Astrocyte (in vitro differentiated cells and primary cell): Measurements from ENCODE around the gene ESPNL. TPM values are rescaled to one million over a fixed set of nuclear protein-coding genes. Genes with fewer than 3 reads are reported as not detected.
"Not testable (repeated sequence)": the region's sequence is repeated elsewhere in the genome, so short reads cannot be mapped to it uniquely, and the experiment has no call there.

ENCODE experiments used
- DNase-seq: peaks from one replicate; pipeline ENCODE4 v3.0.0-alpha.2; 2010; ENCODE audit warnings: low read depth
- FAIRE-seq: peaks from 2 replicates; lab custom pipeline; 2011; peaks lifted over from hg19 to GRCh38; lab: Jason Lieb, UNC
- H2AFZ ChIP-seq: 2 replicates; pipeline ENCODE4 v1.6.0; 2012; ENCODE audit warnings: low read depth, low read length, inconsistent platforms
- H3K27ac ChIP-seq: 2 replicates; pipeline ENCODE4 v1.5.1; 2011; ENCODE audit warnings: low read depth, low read length, inconsistent platforms
- H3K27me3 ChIP-seq: 2 replicates; pipeline ENCODE4 v1.6.0; 2011; ENCODE audit warnings: low read length, inconsistent platforms; ENCODE audit not compliant: insufficient read depth
- H3K36me3 ChIP-seq: 2 replicates; pipeline ENCODE4 v1.5.1; 2011; ENCODE audit warnings: low read length, inconsistent platforms; ENCODE audit not compliant: insufficient read depth
- H3K4me1 ChIP-seq: 2 replicates; pipeline ENCODE4 v1.5.1; 2011; ENCODE audit warnings: low read length, inconsistent platforms; ENCODE audit not compliant: insufficient read depth
- H3K4me2 ChIP-seq: 2 replicates; pipeline ENCODE4 v1.6.0; 2012; ENCODE audit warnings: low read length, inconsistent platforms
- H3K4me3 ChIP-seq: 2 replicates; pipeline ENCODE4 v1.5.1; 2011; ENCODE audit warnings: low read depth, mild to moderate bottlenecking, low read length, inconsistent platforms; ENCODE audit not compliant: insufficient read depth
- H3K79me2 ChIP-seq: 2 replicates; pipeline ENCODE4 v1.6.0; 2012; ENCODE audit warnings: mild to moderate bottlenecking, low read length, inconsistent platforms; ENCODE audit not compliant: insufficient read depth
- H3K9ac ChIP-seq: 2 replicates; pipeline ENCODE4 v1.6.0; 2012; ENCODE audit warnings: mild to moderate bottlenecking, low read length, inconsistent platforms
- H3K9me3 ChIP-seq: 2 replicates; pipeline ENCODE4 v1.5.1; 2012; ENCODE audit warnings: low read depth, mild to moderate bottlenecking, low read length, inconsistent platforms; ENCODE audit not compliant: insufficient read depth
- H4K20me1 ChIP-seq: 2 replicates; pipeline ENCODE4 v1.6.0; 2012; ENCODE audit warnings: low read length, inconsistent platforms; ENCODE audit not compliant: insufficient read depth
- H3K27ac Mint-ChIP-seq: one replicate; pipeline ENCODE4 v1.8.0; 2021; ENCODE audit warnings: mild to moderate bottlenecking, mixed read lengths; ENCODE audit not compliant: unreplicated experiment
- H3K27me3 Mint-ChIP-seq: one replicate; pipeline ENCODE4 v1.8.0; 2021; ENCODE audit warnings: low read depth, mixed read lengths; ENCODE audit not compliant: unreplicated experiment
- H3K36me3 Mint-ChIP-seq: one replicate; pipeline ENCODE4 v1.8.0; 2021; ENCODE audit warnings: low read depth, mixed read lengths; ENCODE audit not compliant: unreplicated experiment
- H3K4me1 Mint-ChIP-seq: one replicate; pipeline ENCODE4 v1.8.0; 2021; ENCODE audit warnings: low read depth, mixed read lengths; ENCODE audit not compliant: unreplicated experiment
- H3K4me3 Mint-ChIP-seq: one replicate; pipeline ENCODE4 v1.8.0; 2021; ENCODE audit warnings: mild to moderate bottlenecking, moderate library complexity, mixed read lengths; ENCODE audit not compliant: unreplicated experiment
- H3K9me3 Mint-ChIP-seq: one replicate; pipeline ENCODE4 v1.8.0; 2021; ENCODE audit warnings: mild to moderate bottlenecking, mixed read lengths; ENCODE audit not compliant: unreplicated experiment
- EZH2 ChIP-seq: IDR thresholded peaks from 2 replicates; pipeline ENCODE4 v1.6.1; 2012; ENCODE audit warnings: mild to moderate bottlenecking, low read length, inconsistent platforms; ENCODE audit not compliant: insufficient read depth
- total RNA-seq: library from RNA; stranded (reverse); gene quantifications from 2 replicates; pipeline ENCODE4 v1.2.1, GENCODE V29; 2021
- TF ChIP-seq, protein P1 (sequence below): IDR thresholded peaks from 2 replicates; pipeline ENCODE4 v1.5.1; 2011; ENCODE audit warnings: low read depth, mild to moderate bottlenecking, inconsistent platforms, low read length, moderate library complexity; ENCODE audit not compliant: insufficient read depth

ESPNL gene
- total RNA-seq, 1 donor from 2014 or later, result not detected

DNA sequence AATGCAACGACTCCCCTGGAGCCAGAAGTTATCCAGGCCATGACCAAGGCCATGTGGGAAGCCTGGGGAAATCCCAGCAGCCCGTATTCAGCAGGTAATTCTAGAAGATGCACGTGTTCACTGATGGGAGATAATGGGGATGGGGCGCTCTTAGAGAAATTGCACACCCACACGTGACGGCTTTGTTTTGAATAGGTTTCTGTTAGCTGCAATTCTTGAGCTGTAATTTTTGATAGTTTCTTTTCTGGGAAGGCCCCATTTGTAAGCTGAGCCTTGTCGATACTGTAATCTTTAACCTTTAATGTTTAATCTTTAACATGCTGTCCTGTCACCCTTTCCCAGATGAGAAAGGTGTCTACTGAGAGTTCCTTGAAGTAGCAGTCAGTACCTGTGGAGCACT is 35.8 kb upstream of the ESPNL start:
- H3K27ac ChIP-seq, result no peak overlapping the region
- TF ChIP-seq, protein P1, sequence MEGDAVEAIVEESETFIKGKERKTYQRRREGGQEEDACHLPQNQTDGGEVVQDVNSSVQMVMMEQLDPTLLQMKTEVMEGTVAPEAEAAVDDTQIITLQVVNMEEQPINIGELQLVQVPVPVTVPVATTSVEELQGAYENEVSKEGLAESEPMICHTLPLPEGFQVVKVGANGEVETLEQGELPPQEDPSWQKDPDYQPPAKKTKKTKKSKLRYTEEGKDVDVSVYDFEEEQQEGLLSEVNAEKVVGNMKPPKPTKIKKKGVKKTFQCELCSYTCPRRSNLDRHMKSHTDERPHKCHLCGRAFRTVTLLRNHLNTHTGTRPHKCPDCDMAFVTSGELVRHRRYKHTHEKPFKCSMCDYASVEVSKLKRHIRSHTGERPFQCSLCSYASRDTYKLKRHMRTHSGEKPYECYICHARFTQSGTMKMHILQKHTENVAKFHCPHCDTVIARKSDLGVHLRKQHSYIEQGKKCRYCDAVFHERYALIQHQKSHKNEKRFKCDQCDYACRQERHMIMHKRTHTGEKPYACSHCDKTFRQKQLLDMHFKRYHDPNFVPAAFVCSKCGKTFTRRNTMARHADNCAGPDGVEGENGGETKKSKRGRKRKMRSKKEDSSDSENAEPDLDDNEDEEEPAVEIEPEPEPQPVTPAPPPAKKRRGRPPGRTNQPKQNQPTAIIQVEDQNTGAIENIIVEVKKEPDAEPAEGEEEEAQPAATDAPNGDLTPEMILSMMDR, result no peak
- TF ChIP-seq EZH2, result no peak

DNA sequence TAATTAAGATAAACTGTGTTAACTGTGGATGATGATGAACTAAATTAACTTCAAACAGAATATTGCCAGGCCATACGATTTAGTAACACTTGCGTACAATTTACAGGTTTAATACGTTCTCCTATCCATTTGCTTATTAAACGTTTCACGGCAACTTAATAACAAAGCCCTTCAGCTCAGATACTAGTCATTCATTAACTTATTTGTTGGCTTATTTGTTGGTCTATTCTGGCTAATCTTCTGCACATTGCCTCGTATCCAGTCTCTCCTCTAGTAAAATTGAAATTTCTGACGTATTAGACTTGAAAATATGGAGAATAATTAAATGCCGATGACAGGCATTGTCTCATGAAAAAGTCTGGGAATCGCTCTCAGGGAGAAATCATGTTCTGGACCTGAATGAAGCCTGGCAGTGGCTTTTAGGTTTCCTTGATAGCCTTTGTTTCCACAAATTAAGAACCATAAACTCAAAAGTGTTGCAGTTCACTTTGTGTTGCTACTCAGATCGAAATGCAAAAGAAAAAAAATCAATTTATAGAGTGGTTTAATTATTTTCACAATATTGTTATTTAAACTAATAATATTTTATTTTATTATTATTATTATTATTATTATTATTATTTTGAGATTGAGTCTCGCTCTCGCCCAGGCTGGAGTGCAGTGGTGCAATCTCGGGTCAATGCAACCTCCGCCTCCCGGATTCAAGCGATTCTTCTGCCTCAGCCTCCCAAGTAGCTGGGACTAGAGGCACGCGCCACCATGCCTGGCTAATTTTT is 34.9 kb upstream of the ESPNL start:
- FAIRE-seq, result no peak
- Histone ChIP-seq H3K4me3 (no peak overlapping the region), H3K36me3 (peaks cover 2% of the 10 kb centered on the region), H3K27ac (no peak overlapping the region), H3K4me2 (no peak overlapping the region), H3K9ac (no peak overlapping the region), H3K4me1 (peaks cover 6% of the 10 kb centered on the region), H4K20me1 (no peaks in the 10 kb centered on the region), H3K27me3 (no peaks in the 10 kb centered on the region), H3K79me2 (no peaks in the 10 kb centered on the region), H3K9me3 (no peaks in the 10 kb centered on the region), H2AFZ (no peak overlapping the region)
- no peak for TF ChIP-seq EZH2
- TF ChIP-seq, protein P1, result no peak
- no peak for DNase-seq
- H3K27me3 Mint-ChIP-seq, result no peaks in the 10 kb centered on the region
- peaks cover 12% of the 10 kb centered on the region for H3K36me3 Mint-ChIP-seq
- no peak overlapping the region for H3K27ac Mint-ChIP-seq
- H3K4me1 Mint-ChIP-seq, result peaks cover 6% of the 10 kb centered on the region
- no peaks in the 10 kb centered on the region for H3K9me3 Mint-ChIP-seq
- no peak overlapping the region for H3K4me3 Mint-ChIP-seq

More for the DNA sequence above, 35.8 kb upstream of the ESPNL start:
- H3K9me3 ChIP-seq, result no peaks in the 10 kb centered on the region
- H3K27me3 Mint-ChIP-seq, result no peaks in the 10 kb centered on the region
- no peak overlapping the region for H2AFZ ChIP-seq
- no peak overlapping the region for H3K27ac Mint-ChIP-seq
- H3K27me3 ChIP-seq, result no peaks in the 10 kb centered on the region
- H3K4me1 Mint-ChIP-seq, result peaks cover 6% of the 10 kb centered on the region
- H3K4me3 ChIP-seq, result no peak overlapping the region
- peaks cover 2% of the 10 kb centered on the region for H3K36me3 ChIP-seq
- no peak for DNase-seq
- peaks cover 10% of the 10 kb centered on the region for H3K4me1 ChIP-seq
- FAIRE-seq, result no peak
- H3K36me3 Mint-ChIP-seq, result peaks cover 9% of the 10 kb centered on the region
- no peak overlapping the region for H3K4me3 Mint-ChIP-seq
- no peak overlapping the region for H3K4me2 ChIP-seq
- peaks cover 2% of the 10 kb centered on the region for H3K9me3 Mint-ChIP-seq
- H4K20me1 ChIP-seq, result no peaks in the 10 kb centered on the region
- H3K9ac ChIP-seq, result no peak overlapping the region
- no peaks in the 10 kb centered on the region for H3K79me2 ChIP-seq

DNA sequence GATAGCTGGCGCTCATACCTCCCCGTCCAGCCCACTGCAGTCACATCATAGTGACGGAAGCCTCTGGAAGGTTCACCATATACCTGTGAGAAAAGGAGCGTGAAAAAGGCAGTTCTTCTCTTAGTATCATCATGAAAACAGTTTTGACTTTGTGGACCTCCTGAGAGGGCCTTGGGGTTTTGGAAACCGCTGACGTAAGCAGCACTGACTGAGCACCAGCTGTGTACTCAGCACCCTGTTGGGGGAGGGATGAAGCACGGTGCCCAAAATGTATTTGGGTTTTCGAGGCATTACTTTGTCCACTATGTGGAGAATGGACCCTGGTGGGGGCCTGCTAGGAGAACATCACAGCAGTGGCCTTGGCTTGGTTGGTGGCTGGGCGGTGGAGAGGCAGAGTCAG is 33.9 kb upstream of the ESPNL start:
- Histone ChIP-seq H3K27me3 (no peaks in the 10 kb centered on the region), H3K4me3 (no peak overlapping the region), H3K36me3 (peaks cover 2% of the 10 kb centered on the region), H3K4me2 (no peak overlapping the region), H2AFZ (no peak overlapping the region), H4K20me1 (no peaks in the 10 kb centered on the region), H3K79me2 (no peaks in the 10 kb centered on the region), H3K9me3 (no peaks in the 10 kb centered on the region), H3K9ac (no peak overlapping the region), H3K27ac (no peak overlapping the region), H3K4me1 (peaks cover 6% of the 10 kb centered on the region)
- Mint-ChIP-seq H3K4me1 (peaks cover 6% of the 10 kb centered on the region), H3K4me3 (no peak overlapping the region), H3K9me3 (no peaks in the 10 kb centered on the region), H3K27me3 (no peaks in the 10 kb centered on the region), H3K27ac (no peak overlapping the region), H3K36me3 (peaks cover 12% of the 10 kb centered on the region)
- DNase-seq, result no peak
- no peak for TF ChIP-seq EZH2
- TF ChIP-seq, protein P1, result no peak
- no peak for FAIRE-seq

DNA sequence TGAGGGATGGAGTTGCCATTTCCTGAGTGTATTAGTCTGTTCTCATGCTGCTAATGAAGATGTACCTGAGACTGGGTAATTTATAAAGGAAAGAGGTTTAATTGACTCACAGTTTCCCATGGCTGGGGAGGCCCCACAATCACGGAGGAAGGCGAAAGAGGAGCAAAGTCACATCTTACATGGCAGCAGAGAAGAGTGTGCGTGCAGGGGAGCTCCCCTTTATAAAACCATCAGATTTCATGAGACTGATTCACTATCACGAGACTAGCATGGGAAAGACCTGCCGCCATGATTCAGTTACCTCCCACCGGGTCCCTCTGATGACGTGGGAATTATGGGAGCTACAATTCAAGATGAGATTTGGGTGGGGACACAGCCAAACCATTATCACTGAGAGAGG is 33.4 kb upstream of the ESPNL start:
- not testable (repeated sequence) for DNase-seq, H3K9me3 Mint-ChIP-seq, H3K9ac ChIP-seq, H3K27ac ChIP-seq, H3K4me2 ChIP-seq, H3K4me1 Mint-ChIP-seq, H3K4me3 ChIP-seq, H4K20me1 ChIP-seq, FAIRE-seq, H3K36me3 ChIP-seq, H3K79me2 ChIP-seq, H3K27me3 Mint-ChIP-seq, H3K4me1 ChIP-seq, H3K27me3 ChIP-seq, H3K27ac Mint-ChIP-seq, H3K9me3 ChIP-seq, H3K4me3 Mint-ChIP-seq, H2AFZ ChIP-seq
- peaks cover 15% of the 10 kb centered on the region for H3K36me3 Mint-ChIP-seq
